Measurements from ENCODE around the gene ZCCHC7. TPM values are rescaled to one million over a fixed set of nuclear protein-coding genes. Genes with fewer than 3 reads are reported as not detected.
A peak's percentile ranks its signal among the peaks of the same experiment; 100 is the strongest.

The ZCCHC7 gene
- total RNA-seq, 1 donor from 2014 or later: 26.9 TPM

GRCh38 chr9:37383393-37383792, 263.0 kb downstream of the ZCCHC7 start:
- no peak overlapping the region for H3K4me3 ChIP-seq (ENCODE audit: low read depth, low read length)
- no peak for DNase-seq (ENCODE audit: low read depth)

DNA sequence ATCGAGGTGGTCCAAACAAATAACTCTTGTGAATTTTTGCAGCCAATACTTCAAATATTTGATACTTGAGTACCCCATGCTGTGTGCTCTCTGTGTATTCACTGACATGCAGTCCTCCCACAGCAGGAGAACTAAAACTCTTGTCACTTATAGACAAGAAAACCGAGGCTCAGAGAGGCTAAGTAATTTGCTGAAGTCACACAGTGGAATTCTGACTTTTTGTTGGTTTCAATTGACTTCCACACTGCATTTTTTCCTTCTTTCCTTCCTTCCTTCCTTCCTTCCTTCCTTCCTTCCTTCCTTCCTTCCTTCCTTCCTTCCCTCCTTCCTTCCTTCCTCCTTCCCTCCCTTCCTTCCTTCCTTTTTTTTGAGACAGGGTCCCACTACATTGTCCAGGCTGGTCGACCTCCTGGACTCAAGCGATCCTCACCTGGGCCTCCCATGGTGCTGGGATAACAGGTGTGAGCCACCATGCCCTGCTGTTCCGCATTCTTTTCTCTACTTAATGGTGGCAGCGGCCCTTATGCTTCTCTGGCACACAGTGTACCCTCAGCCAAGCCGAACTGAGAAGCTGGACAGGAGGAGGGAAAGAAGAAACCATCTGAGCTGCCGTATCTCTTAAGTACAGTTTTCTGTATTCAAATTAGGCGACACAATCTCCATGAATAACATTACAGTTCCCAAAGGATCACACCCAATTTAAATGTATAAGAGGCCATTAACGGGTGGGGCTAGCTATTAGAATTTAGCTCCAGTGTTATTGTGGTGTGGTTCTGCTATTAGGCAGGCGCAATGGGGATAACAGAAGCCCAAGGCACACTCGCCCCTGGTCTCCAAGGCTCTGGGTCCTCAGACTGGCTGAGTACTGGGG, 263.7 kb downstream of the ZCCHC7 start:
- no peak for FAIRE-seq
- no peaks in the 10 kb centered on the region for H3K27me3 ChIP-seq (ENCODE audit: control insufficient read depth, insufficient read depth, low read length)
- TF ChIP-seq CTCF (IDR thresholded peaks at IDR 0.05; ENCODE audit: insufficient read depth, low read length, severe bottlenecking): no peak

More at GRCh38 chr9:37383393-37383792, 263.0 kb downstream of the ZCCHC7 start:
- no peaks in the 10 kb centered on the region for H3K27me3 ChIP-seq (ENCODE audit: control insufficient read depth, insufficient read depth, low read length)
- no peak for FAIRE-seq
- TF ChIP-seq CTCF (IDR thresholded peaks at IDR 0.05; ENCODE audit: insufficient read depth, low read length, severe bottlenecking): no peak
- H3K36me3 ChIP-seq (ENCODE audit: control insufficient read depth, insufficient read depth, low read length): no peaks in the 10 kb centered on the region

DNA sequence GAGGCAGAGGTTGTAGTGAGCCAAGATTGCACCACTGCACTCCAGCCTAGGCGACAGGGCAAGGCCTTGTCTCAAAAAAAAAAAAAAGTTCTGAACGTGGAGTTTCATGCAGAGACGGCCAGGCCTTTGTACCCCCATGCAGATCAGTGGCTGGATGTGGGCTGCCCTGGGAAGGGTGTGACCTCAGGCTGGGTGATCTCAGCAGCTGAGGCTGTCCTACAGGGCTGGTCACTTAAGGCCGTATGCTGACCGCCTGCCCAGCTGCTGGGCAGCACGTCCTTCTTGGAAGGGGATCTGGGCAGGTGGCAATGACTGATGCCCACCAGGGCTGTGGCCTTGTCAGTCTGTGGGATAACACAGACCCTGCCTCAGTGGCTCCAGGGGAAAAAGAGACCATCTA, 264.9 kb downstream of the ZCCHC7 start:
- H3K27me3 ChIP-seq (ENCODE audit: control insufficient read depth, insufficient read depth, low read length): no peaks in the 10 kb centered on the region
- no peak for TF ChIP-seq CTCF (IDR thresholded peaks at IDR 0.05; ENCODE audit: insufficient read depth, low read length, severe bottlenecking)
- H3K4me3 ChIP-seq (ENCODE audit: low read depth, low read length): no peak overlapping the region
- FAIRE-seq (no peak), DNase-seq (ENCODE audit: low read depth) (no peak)
- no peaks in the 10 kb centered on the region for H3K36me3 ChIP-seq (ENCODE audit: control insufficient read depth, insufficient read depth, low read length)

More for the DNA sequence above, 263.7 kb downstream of the ZCCHC7 start:
- no peak overlapping the region for H3K4me3 ChIP-seq (ENCODE audit: low read depth, low read length)
- no peak for DNase-seq (ENCODE audit: low read depth)
- no peaks in the 10 kb centered on the region for H3K36me3 ChIP-seq (ENCODE audit: control insufficient read depth, insufficient read depth, low read length)

DNA sequence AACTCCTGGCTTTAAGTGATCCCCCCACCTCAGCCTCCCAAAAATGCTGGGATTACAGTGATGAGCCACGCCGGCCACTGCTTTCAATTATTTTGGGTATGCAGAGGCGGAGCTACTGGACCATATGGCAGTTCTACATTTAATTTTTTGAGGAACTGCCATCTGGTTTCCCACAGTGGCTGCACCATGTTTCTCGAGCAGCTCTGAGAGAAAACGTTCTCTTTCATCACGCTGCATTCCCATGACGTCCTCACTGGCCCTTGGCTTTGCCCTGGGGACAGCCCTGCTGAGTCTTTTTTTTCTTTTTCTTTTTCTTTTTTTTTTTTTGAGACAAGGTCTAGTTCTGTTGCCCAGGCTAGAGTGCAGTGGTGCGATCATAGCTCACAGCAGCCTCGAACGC, 266.6 kb downstream of the ZCCHC7 start:
- no peak for DNase-seq (ENCODE audit: low read depth)

GRCh38 chr9:37390759-37391158, 270.4 kb downstream of the ZCCHC7 start:
- H3K36me3 ChIP-seq (ENCODE audit: control insufficient read depth, insufficient read depth, low read length): no peaks in the 10 kb centered on the region
- DNase-seq (ENCODE audit: low read depth) (peak; percentile 27), FAIRE-seq (no peak)
- no peak overlapping the region for H3K4me3 ChIP-seq (ENCODE audit: low read depth, low read length)
- H3K27me3 ChIP-seq (ENCODE audit: control insufficient read depth, insufficient read depth, low read length): no peaks in the 10 kb centered on the region
- TF ChIP-seq CTCF (IDR thresholded peaks at IDR 0.05; ENCODE audit: insufficient read depth, low read length, severe bottlenecking): peak; percentile 72

More for the DNA sequence above, 266.6 kb downstream of the ZCCHC7 start:
- Histone ChIP-seq H3K4me3 (ENCODE audit: low read depth, low read length) (no peak overlapping the region), H3K27me3 (ENCODE audit: control insufficient read depth, insufficient read depth, low read length) (no peaks in the 10 kb centered on the region), H3K36me3 (ENCODE audit: control insufficient read depth, insufficient read depth, low read length) (no peaks in the 10 kb centered on the region)
- FAIRE-seq: no peak
- TF ChIP-seq CTCF (IDR thresholded peaks at IDR 0.05; ENCODE audit: insufficient read depth, low read length, severe bottlenecking): no peak
